ENCODE results near the gene SSB.

The SSB gene

DNA sequence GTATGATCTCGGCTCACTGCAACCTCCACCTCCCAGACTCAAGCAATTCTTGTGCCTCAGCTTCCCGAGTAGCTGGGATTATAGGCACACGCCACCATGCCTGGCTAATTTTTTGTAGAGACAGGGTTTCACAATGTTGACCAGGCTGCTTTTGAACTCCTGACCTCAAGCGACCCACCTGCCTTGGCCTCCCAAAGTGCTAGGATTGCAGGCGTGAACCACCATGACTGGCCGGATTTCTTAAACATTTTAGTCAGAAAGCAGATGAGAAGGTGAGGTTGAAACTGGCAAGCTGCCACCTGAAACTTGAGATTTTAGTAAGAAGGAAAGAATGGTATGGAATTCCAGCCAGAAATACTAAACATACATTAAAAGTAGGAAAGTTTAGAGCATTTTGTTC is 33.1 kb upstream of the SSB start:
- H3K9ac ChIP-seq (ENCODE audit: low read length in 2 of 2): no peak overlapping the region
- no peaks in the 10 kb centered on the region for H3K36me3 ChIP-seq (ENCODE audit: control insufficient read depth in 2 of 2, insufficient read depth in 2 of 2, low read length in 2 of 2)
- H3K4me3 ChIP-seq (ENCODE audit: low read length in 2 of 2): no peak overlapping the region
- H3K4me1 ChIP-seq (ENCODE audit: control insufficient read depth, insufficient read depth, low read length): peaks cover 5% of the 10 kb centered on the region
- no peak overlapping the region for H3K27ac ChIP-seq (ENCODE audit: low read length)
- H3K9me3 ChIP-seq (ENCODE audit: control insufficient read depth in 2 of 2, low read length in 2 of 2): no peaks in the 10 kb centered on the region
- no peaks in the 10 kb centered on the region for H3K27me3 ChIP-seq (ENCODE audit: control insufficient read depth in 1 of 2, insufficient read depth in 2 of 2, low read length in 2 of 2)

DNA sequence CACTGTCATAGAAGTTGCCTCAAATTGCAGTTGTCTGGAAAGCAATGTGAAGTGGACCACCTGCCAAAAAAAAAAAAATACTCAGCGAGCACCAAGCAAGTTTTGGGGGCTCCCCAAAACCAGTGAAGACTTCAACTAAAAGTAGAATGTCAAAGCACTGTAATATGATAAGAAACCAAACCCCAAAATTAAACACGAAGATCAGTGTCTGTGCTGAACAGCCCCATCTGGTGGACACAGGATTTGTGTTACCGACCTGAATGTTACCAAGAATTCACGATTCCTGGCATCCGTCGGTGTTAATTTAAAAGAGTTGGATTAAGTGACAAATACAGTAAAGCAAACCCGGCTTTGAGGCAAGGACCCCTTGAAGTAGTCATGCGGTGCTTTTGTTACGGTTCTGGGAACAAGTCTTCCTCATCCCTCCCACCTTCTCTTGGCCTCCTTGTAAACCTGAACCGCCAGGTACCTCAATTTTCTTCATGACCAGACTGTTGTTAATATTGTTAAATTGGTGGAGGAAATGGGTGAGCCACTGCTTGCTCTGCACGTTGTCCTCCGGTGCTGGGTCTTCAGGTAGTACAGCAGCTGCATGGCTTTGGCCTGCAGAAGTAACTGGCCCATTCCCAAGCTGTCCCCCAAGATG is 31.3 kb upstream of the SSB start:
- Histone ChIP-seq H3K9me3 (ENCODE audit: control insufficient read depth in 2 of 2, low read length in 2 of 2) (no peaks in the 10 kb centered on the region), H3K4me3 (ENCODE audit: low read length in 2 of 2) (peak overlapping the region in 1 of 2 donors; percentile 8), H3K27ac (ENCODE audit: low read length) (no peak overlapping the region), H3K9ac (ENCODE audit: low read length in 2 of 2) (no peak overlapping the region), H3K36me3 (ENCODE audit: control insufficient read depth in 2 of 2, insufficient read depth in 2 of 2, low read length in 2 of 2) (no peaks in the 10 kb centered on the region), H3K4me1 (ENCODE audit: control insufficient read depth, insufficient read depth, low read length) (peaks cover 5% of the 10 kb centered on the region), H3K27me3 (ENCODE audit: control insufficient read depth in 1 of 2, insufficient read depth in 2 of 2, low read length in 2 of 2) (no peaks in the 10 kb centered on the region)

DNA sequence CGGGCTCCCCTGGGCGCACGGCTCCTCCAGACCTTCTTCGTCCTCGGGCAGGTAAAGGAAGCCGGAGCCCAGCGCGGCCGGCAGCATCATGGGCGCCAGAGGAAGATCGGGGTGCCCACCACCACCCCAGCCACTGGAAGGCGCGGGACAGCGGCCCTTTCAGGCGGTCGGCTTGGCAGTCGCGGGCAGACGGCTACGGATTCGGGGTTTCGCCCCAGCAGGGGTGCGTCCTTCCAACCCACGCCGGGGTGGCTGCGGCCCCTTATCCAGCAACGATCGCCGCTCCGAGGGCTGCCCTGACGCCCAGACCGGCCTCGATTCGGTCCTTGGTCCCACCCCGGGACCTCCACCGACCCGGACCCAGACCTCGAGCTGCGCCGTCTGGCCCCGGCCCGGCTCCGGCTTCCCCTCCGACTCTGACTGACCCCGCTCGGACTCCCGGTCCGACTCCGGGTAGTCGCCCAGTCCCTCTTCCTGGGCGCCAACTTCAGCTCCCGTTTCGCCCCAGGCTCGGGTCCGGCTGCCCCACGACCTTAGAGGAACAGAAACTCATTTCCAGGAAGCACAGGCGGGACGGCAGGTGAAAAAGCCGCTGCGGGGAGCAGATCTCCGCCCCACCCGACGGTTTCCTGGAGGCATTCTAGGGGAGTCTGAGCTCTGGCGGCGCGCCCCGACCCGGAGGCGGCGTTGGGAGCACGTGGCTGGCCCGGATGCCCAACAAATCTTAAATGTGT is 30.2 kb upstream of the SSB start:
- no peaks in the 10 kb centered on the region for H3K27me3 ChIP-seq (ENCODE audit: control insufficient read depth in 1 of 2, insufficient read depth in 2 of 2, low read length in 2 of 2)
- H3K4me1 ChIP-seq (ENCODE audit: control insufficient read depth, insufficient read depth, low read length): peaks cover 5% of the 10 kb centered on the region
- no peaks in the 10 kb centered on the region for H3K9me3 ChIP-seq (ENCODE audit: control insufficient read depth in 2 of 2, low read length in 2 of 2)
- no peak overlapping the region for H3K27ac ChIP-seq (ENCODE audit: low read length)
- no peak overlapping the region for H3K4me3 ChIP-seq (ENCODE audit: low read length in 2 of 2)
- no peaks in the 10 kb centered on the region for H3K36me3 ChIP-seq (ENCODE audit: control insufficient read depth in 2 of 2, insufficient read depth in 2 of 2, low read length in 2 of 2)
- no peak overlapping the region for H3K9ac ChIP-seq (ENCODE audit: low read length in 2 of 2)

DNA sequence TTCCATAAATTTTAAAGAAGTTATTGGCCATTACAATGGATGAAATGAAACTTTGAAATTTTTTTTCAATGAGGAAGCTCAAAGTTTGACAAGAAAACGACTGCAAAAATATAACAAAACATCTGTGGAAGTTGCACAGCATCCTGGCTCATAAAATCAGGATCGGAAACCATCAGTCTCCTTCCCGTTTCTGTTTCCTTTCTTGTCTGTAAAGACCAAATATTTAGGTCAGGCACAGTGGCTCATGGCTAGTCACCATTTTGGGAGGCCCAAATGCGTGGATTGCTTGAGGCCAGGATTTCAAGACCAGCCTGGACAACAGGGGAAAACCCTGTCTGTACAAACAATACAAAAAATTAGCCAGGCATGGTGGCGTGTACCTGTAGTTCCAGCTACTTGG is 27.6 kb upstream of the SSB start:
- no peak overlapping the region for H3K27ac ChIP-seq (ENCODE audit: low read length)
- H3K9ac ChIP-seq (ENCODE audit: low read length in 2 of 2): no peak overlapping the region
- H3K27me3 ChIP-seq (ENCODE audit: control insufficient read depth in 1 of 2, insufficient read depth in 2 of 2, low read length in 2 of 2): no peaks in the 10 kb centered on the region
- H3K9me3 ChIP-seq (ENCODE audit: control insufficient read depth in 2 of 2, low read length in 2 of 2): no peaks in the 10 kb centered on the region
- H3K36me3 ChIP-seq (ENCODE audit: control insufficient read depth in 2 of 2, insufficient read depth in 2 of 2, low read length in 2 of 2): no peaks in the 10 kb centered on the region
- peaks cover 5% of the 10 kb centered on the region for H3K4me1 ChIP-seq (ENCODE audit: control insufficient read depth, insufficient read depth, low read length)
- H3K4me3 ChIP-seq (ENCODE audit: low read length in 2 of 2): no peak overlapping the region

DNA sequence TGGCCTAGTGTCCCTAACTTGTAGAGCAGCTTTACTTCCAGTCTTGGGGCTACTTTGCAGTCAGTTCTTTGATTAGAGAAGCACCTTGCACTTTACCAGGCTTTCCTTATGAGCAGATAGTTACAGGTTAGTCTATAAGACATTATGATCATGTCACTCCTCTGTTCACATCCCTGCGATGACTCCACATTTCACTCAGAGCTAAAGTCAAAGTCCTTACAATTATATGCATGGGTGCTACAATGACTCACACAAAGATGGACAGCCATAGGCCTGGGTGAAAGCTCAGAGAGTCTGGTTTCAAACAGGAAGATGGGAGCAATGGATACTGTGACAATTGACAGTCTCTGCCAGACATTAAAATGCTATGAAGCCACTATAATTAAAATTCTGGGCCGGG is 27.1 kb upstream of the SSB start:
- H3K9me3 ChIP-seq (ENCODE audit: control insufficient read depth in 2 of 2, low read length in 2 of 2): no peaks in the 10 kb centered on the region

DNA sequence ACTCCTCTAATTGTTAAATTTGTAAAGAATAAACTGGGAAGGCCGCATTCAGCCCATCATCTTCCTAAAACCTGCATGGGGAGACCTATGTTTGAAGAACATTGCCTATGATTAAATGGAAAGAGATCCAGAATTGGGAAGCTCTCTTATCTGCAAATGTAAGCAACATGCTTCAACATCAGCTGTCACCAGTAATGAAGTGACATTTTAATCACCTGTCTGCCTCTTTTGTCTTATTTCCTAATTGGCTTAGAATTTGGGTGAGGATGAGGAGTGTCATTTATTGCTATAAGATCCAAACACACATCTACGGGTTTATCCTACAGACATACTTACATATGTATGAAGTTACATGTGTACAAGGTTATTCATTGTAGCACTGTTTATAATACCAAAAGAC is 26.0 kb upstream of the SSB start:
- H3K27me3 ChIP-seq (ENCODE audit: control insufficient read depth in 1 of 2, insufficient read depth in 2 of 2, low read length in 2 of 2): no peaks in the 10 kb centered on the region
- H3K9me3 ChIP-seq (ENCODE audit: control insufficient read depth in 2 of 2, low read length in 2 of 2): no peaks in the 10 kb centered on the region
- no peak overlapping the region for H3K4me3 ChIP-seq (ENCODE audit: low read length in 2 of 2)
- no peaks in the 10 kb centered on the region for H3K36me3 ChIP-seq (ENCODE audit: control insufficient read depth in 2 of 2, insufficient read depth in 2 of 2, low read length in 2 of 2)
- peaks cover 2% of the 10 kb centered on the region for H3K4me1 ChIP-seq (ENCODE audit: control insufficient read depth, insufficient read depth, low read length)
- H3K27ac ChIP-seq (ENCODE audit: low read length): no peak overlapping the region
- no peak overlapping the region for H3K9ac ChIP-seq (ENCODE audit: low read length in 2 of 2)

More for the DNA sequence above, 27.1 kb upstream of the SSB start:
- Histone ChIP-seq H3K36me3 (ENCODE audit: control insufficient read depth in 2 of 2, insufficient read depth in 2 of 2, low read length in 2 of 2) (no peaks in the 10 kb centered on the region), H3K4me3 (ENCODE audit: low read length in 2 of 2) (no peak overlapping the region), H3K9ac (ENCODE audit: low read length in 2 of 2) (no peak overlapping the region), H3K27me3 (ENCODE audit: control insufficient read depth in 1 of 2, insufficient read depth in 2 of 2, low read length in 2 of 2) (no peaks in the 10 kb centered on the region), H3K4me1 (ENCODE audit: control insufficient read depth, insufficient read depth, low read length) (peaks cover 5% of the 10 kb centered on the region), H3K27ac (ENCODE audit: low read length) (no peak overlapping the region)

DNA sequence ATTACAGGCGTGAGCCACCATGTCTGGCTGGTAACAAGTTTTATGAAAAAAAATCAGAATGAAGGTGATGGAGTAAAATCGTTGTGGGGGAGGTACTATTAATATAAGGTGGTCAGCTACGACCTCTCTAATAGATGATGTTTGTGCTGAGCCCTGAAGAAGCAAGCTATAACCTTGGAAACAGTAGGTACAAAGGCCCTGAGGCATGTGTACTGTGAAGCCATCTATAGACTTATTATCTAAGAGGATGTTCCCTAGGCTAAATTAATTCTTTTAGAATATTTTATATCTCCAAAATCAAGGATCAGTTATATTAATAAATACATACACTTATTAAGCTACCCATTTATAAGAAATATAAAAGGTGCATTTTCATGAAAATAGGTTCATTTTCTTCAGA is 23.3 kb upstream of the SSB start:
- Histone ChIP-seq H3K9me3 (ENCODE audit: control insufficient read depth in 2 of 2, low read length in 2 of 2) (no peaks in the 10 kb centered on the region), H3K4me1 (ENCODE audit: control insufficient read depth, insufficient read depth, low read length) (no peaks in the 10 kb centered on the region), H3K4me3 (ENCODE audit: low read length in 2 of 2) (no peak overlapping the region), H3K27me3 (ENCODE audit: control insufficient read depth in 1 of 2, insufficient read depth in 2 of 2, low read length in 2 of 2) (no peaks in the 10 kb centered on the region), H3K9ac (ENCODE audit: low read length in 2 of 2) (no peak overlapping the region), H3K36me3 (ENCODE audit: control insufficient read depth in 2 of 2, insufficient read depth in 2 of 2, low read length in 2 of 2) (no peaks in the 10 kb centered on the region), H3K27ac (ENCODE audit: low read length) (no peak overlapping the region)

DNA sequence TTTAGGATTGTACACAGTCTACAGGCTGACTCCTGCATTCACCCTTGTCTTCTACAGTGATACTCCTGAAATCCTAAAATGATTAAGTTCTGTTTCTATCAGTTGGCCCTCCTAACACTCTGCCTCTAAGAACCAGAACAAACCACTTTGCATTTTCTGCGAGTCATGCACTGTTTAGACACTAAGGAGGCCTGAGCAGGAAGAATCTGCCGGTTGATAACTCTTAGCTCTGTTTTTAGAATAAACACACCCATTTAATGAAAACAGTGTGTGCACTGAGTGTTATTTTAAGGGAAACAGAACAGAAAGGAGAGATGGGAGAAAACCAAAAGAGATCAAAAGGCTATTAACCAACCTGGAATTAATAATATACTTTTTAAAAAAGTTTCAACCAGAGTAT is 22.9 kb upstream of the SSB start:
- Histone ChIP-seq H3K27me3 (ENCODE audit: control insufficient read depth in 1 of 2, insufficient read depth in 2 of 2, low read length in 2 of 2) (no peaks in the 10 kb centered on the region), H3K9me3 (ENCODE audit: control insufficient read depth in 2 of 2, low read length in 2 of 2) (no peaks in the 10 kb centered on the region), H3K4me3 (ENCODE audit: low read length in 2 of 2) (no peak overlapping the region), H3K4me1 (ENCODE audit: control insufficient read depth, insufficient read depth, low read length) (no peaks in the 10 kb centered on the region), H3K27ac (ENCODE audit: low read length) (no peak overlapping the region), H3K9ac (ENCODE audit: low read length in 2 of 2) (no peak overlapping the region), H3K36me3 (ENCODE audit: control insufficient read depth in 2 of 2, insufficient read depth in 2 of 2, low read length in 2 of 2) (no peaks in the 10 kb centered on the region)

DNA sequence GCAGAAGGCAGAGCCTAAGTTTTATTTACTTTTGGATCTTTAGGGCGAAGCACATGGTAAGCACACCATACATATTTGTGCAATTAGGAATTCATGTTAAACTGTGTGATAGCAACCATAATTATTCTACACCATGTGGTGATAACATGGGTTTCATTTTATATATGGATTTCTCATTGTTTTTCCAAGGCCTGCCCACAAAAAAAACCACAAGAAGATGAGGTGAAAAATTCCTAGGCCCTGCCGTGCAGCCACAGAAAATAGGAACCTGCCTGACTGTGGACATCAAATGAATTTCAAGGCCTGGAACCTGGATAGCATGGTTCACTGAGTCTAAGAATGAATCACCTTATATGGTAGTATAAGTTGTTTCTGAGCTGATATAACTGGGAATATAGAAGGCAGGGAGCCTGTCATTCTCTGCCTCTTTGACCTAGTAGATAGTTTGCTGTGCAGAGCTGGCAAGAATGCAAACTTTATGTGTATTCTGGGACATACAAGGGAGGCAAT is 22.4 kb upstream of the SSB start:
- H3K36me3 ChIP-seq (ENCODE audit: control insufficient read depth in 2 of 2, insufficient read depth in 2 of 2, low read length in 2 of 2): no peaks in the 10 kb centered on the region
- no peaks in the 10 kb centered on the region for H3K27me3 ChIP-seq (ENCODE audit: control insufficient read depth in 1 of 2, insufficient read depth in 2 of 2, low read length in 2 of 2)
- no peak overlapping the region for H3K27ac ChIP-seq (ENCODE audit: low read length)
- no peak overlapping the region for H3K4me3 ChIP-seq (ENCODE audit: low read length in 2 of 2)
- H3K9ac ChIP-seq (ENCODE audit: low read length in 2 of 2): no peak overlapping the region
- H3K9me3 ChIP-seq (ENCODE audit: control insufficient read depth in 2 of 2, low read length in 2 of 2): no peaks in the 10 kb centered on the region
- H3K4me1 ChIP-seq (ENCODE audit: control insufficient read depth, insufficient read depth, low read length): no peaks in the 10 kb centered on the region

DNA sequence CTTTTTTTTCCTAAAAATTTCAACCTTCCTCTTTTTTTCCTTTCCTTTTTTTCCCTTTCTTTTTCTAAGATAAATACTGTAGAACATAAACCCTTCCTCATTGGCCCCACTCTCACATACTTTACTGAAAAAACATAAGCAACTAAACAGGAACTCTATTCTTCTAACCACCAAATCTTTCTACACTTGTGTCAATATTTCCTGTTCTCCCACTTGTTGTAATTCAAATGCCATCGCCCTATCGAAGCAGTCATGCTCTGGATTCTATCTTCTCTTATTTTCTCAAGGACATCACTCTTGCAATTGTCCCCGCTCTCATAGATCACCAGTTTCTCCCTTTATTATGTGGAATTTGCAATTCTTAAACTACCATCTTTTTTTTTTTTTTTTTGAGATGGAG is 20.2 kb upstream of the SSB start:
- H3K36me3 ChIP-seq (ENCODE audit: control insufficient read depth in 2 of 2, insufficient read depth in 2 of 2, low read length in 2 of 2): no peaks in the 10 kb centered on the region
- no peak overlapping the region for H3K9ac ChIP-seq (ENCODE audit: low read length in 2 of 2)
- H3K4me1 ChIP-seq (ENCODE audit: control insufficient read depth, insufficient read depth, low read length): no peaks in the 10 kb centered on the region
- no peaks in the 10 kb centered on the region for H3K9me3 ChIP-seq (ENCODE audit: control insufficient read depth in 2 of 2, low read length in 2 of 2)
- no peak overlapping the region for H3K4me3 ChIP-seq (ENCODE audit: low read length in 2 of 2)
- no peaks in the 10 kb centered on the region for H3K27me3 ChIP-seq (ENCODE audit: control insufficient read depth in 1 of 2, insufficient read depth in 2 of 2, low read length in 2 of 2)
- H3K27ac ChIP-seq (ENCODE audit: low read length): no peak overlapping the region

All from stomach smooth muscle (tissue), 2 donors.